Urinary bladder (tissue), 4 donors: ENCODE results near the gene PAPPA2. TPM values are rescaled to one million over a fixed set of nuclear protein-coding genes. Genes with fewer than 3 reads are reported as not detected.

Experiments used
- DNase-seq: peaks from one replicate; pipeline ENCODE4 v3.0.0-alpha.2; 2015; ENCODE audit errors: extremely low spot score
- H3K27ac ChIP-seq: one replicate; pipeline ENCODE4 v1.5.1; 2013; ENCODE audit warnings: low read depth, mild to moderate bottlenecking, moderate library complexity
- H3K36me3 ChIP-seq: one replicate; pipeline ENCODE4 v1.6.1; 2013; ENCODE audit warnings: mild to moderate bottlenecking, moderate library complexity; ENCODE audit not compliant: insufficient read depth
- H3K4me1 ChIP-seq: one replicate; pipeline ENCODE4 v1.6.1; 2013; ENCODE audit warnings: mild to moderate bottlenecking, moderate library complexity; ENCODE audit not compliant: insufficient read depth
- H3K4me3 ChIP-seq: one replicate; pipeline ENCODE4 v1.5.1; 2013; ENCODE audit warnings: low read depth, low read length
- WGBS: extraction: QIAGEN DNeasy Blood & Tissue Kit; methylation state at CpG from one replicate; pipeline ENCODE4 v1.1.7; 2013; 5-methylcytosine and 5-hydroxymethylcytosine counted together
- polyA plus RNA-seq: library from polyadenylated mRNA; stranded (reverse); fragments of 200-250 nt; gene quantifications from one replicate; pipeline ENCODE4 v1.2.3, GENCODE V29; 2013
- total RNA-seq: library from RNA; depleted of rRNA; stranded (reverse); fragments of >200 nt; gene quantifications from one replicate; pipeline ENCODE4 v1.2.3, GENCODE V29; 2014
- donor health status: healthy with polysubstance abuse.
- donor health status: healthy.

The PAPPA2 gene
- total and polyA plus RNA-seq, 2 donors: 0.54 to 4.6 TPM

DNA sequence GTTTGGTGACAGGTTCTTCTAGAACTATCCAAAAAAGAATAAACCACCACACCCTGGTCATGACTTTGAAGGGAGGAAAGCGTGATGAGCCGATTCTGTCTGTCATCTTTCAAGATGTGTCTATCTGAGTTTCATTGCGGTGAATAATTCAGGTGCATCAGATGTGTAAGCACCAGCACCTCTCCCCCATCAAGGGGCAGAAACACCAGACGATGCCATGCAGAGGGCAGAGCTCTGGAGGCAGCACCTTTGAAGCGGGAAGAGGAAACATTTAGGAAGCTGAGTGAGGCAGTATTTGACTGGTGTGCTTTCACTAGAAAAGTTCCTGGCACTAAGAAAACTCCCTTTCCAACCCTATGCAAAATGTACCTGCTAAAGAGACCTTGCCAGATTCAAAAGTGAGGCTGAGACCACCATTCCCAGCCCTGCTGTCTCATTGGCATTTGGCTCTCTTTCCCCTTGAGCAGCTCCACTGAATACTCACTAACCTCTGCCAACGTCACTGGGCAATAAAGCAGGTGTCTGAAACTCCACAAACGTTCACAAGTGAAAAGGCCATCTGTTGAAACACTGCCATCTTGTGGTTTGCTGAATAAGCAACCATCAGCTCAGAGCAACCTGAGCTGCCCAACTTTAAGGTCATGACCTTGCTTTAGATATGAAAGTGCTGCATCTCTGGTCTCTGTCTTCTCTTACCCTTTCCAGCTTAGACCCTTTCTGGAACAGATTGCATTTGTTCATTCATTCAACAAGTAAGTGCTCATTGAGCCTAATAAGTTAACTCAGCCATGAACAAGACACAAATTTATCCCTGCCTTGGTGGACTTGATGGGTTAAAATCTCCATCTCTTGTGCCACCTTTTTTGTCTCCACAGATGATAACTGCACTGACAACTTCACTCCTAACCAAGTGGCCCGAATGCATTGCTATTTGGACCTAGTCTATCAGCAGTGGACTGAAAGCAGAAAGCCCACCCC is 228.6 kb downstream of the PAPPA2 start:
- no peak for DNase-seq
- Histone ChIP-seq H3K4me3 (no peak overlapping the region), H3K27ac (no peak overlapping the region), H3K4me1 (no peaks in the 10 kb centered on the region), H3K36me3 (no peaks in the 10 kb centered on the region)
- 62% methylated on average over 8 of the region's 8 CpGs for WGBS

- H3K36me3 ChIP-seq: no peaks in the 10 kb centered on the region
These were observed 229.5 kb downstream of the PAPPA2 start for GRCh38 chr1:176692431-176692830.

DNA sequence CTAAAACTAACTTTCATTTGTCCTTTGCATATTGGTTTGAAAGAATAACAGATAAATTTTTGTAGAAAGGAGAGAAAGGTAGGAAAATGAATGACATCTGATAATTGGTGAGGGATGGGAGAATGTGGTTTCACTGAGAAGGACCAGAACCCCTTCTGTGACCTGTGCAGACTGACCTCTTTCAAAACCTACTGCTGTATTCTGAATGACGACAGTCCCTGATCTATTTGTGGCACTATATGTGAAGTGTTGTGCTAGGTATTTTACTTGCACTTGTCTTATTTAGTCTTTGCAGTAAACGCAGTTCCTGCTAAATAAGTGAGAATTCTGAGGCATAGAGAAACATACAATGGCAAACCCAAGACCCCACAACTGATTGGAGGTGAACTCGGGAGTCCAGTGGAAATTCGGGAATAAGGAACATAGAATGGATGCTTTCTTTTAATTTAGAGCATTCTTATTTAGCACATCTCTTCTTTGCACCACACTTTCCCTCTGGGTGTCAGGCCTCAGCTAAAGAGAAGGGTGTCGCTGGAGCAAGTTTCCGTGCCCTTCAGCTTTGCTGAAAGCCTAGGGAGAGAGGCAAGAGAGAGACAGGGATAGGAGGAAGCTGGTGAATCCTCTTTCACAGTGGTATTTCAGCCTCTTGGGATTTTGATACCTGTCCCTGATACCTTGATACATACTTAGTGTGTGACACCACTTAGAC is 230.2 kb downstream of the PAPPA2 start:
- Histone ChIP-seq H3K4me1 (no peaks in the 10 kb centered on the region), H3K27ac (no peak overlapping the region), H3K36me3 (no peaks in the 10 kb centered on the region), H3K4me3 (no peak overlapping the region)
- no peak for DNase-seq
- WGBS: 86% methylated on average over 6 of the region's 6 CpGs

More at GRCh38 chr1:176692431-176692830, 229.5 kb downstream of the PAPPA2 start:
- 58% methylated on average over 4 of the region's 4 CpGs for WGBS
- H3K4me3 ChIP-seq: no peak overlapping the region
- H3K4me1 ChIP-seq: no peaks in the 10 kb centered on the region
- no peak overlapping the region for H3K27ac ChIP-seq
- DNase-seq: no peak

- WGBS: 22% methylated on average over 11 of the region's 11 CpGs
- Histone ChIP-seq H3K4me3 (no peak overlapping the region), H3K27ac (no peak overlapping the region), H3K4me1 (no peaks in the 10 kb centered on the region), H3K36me3 (no peaks in the 10 kb centered on the region)
- DNase-seq: no peak
These were observed 230.8 kb downstream of the PAPPA2 start for GRCh38 chr1:176693697-176694329.

- Histone ChIP-seq H3K4me1 (no peaks in the 10 kb centered on the region), H3K4me3 (no peak overlapping the region), H3K27ac (no peak overlapping the region), H3K36me3 (no peaks in the 10 kb centered on the region)
- no peak for DNase-seq
- WGBS: 46% methylated on average over 2 of the region's 2 CpGs
These were observed 231.7 kb downstream of the PAPPA2 start for GRCh38 chr1:176694713-176695112.

- no peak overlapping the region for H3K27ac ChIP-seq
- peak; percentile 25 for DNase-seq
- WGBS: 65% methylated on average over 5 of the region's 5 CpGs
- H3K36me3 ChIP-seq: no peaks in the 10 kb centered on the region
- no peak overlapping the region for H3K4me3 ChIP-seq
- H3K4me1 ChIP-seq: no peaks in the 10 kb centered on the region
These were observed 233.1 kb downstream of the PAPPA2 start for GRCh38 chr1:176696109-176696508.

DNA sequence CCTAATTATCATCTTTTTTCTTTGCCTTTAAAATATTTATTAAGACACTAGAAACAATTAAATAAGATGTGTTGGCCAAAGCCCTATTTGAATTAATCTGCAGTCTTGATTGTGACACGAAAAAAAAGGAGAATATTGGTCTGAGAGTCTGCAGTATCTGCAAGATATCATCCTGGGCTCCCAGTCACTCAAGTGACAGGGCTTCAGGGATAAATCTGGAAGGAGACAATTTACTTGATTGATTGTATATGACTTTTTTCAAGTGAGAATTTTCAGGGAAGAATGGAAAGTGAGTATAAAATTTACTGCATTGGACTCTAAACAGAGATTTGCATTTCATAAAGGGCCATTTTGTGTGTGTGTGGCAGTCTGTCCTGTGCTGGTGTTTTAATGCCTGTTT is 233.7 kb downstream of the PAPPA2 start:
- H3K4me1 ChIP-seq: no peaks in the 10 kb centered on the region
- no peak overlapping the region for H3K27ac ChIP-seq

GRCh38 chr1:176699821-176700220 is 236.8 kb downstream of the PAPPA2 start:
- Histone ChIP-seq H3K36me3 (no peaks in the 10 kb centered on the region), H3K27ac (no peak overlapping the region), H3K4me1 (no peaks in the 10 kb centered on the region), H3K4me3 (no peak overlapping the region)
- DNase-seq: no peak
- 85% methylated on average over 2 of the region's 2 CpGs for WGBS

More for the DNA sequence above, 233.7 kb downstream of the PAPPA2 start:
- WGBS: 81% methylated on average over 1 of the region's 1 CpG
- Histone ChIP-seq H3K4me3 (no peak overlapping the region), H3K36me3 (no peaks in the 10 kb centered on the region)
- DNase-seq: no peak

DNA sequence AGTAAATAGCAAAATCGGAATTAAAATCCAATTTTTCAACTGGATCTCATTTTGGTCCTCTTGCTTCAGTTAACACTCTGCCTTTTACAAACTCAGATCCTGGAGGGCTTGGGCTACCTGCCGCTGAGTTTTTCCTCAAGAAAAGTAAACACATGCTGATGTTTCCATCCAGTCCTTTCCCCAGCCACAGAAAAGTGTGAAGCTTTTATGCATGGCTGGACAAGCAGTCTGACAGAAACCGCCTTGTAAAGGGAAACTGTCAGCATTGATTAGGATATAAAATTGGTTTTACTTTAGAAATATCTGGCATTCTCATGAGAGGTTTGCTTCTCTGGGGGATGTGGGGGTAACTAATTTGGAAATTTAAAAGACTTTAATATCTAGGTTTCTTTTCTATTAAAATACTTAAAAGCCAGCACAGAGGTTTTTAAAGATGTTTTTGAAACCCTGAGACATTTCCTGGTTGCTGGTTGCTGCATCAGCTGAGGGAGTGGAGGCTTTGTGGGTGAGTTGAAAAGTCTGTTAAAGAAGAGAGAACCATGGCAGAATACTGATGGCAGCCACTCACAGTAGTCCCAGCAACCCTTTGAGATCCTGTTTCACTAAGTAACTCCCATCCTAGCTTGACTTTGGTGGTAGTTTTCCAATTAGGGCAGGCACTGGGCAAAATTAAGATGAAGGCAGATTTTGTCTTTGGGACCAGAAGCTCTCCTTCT is 238.3 kb downstream of the PAPPA2 start:
- DNase-seq: no peak
- WGBS: 85% methylated on average over 3 of the region's 3 CpGs
- Histone ChIP-seq H3K27ac (no peak overlapping the region), H3K36me3 (no peaks in the 10 kb centered on the region), H3K4me1 (no peaks in the 10 kb centered on the region), H3K4me3 (no peak overlapping the region)

GRCh38 chr1:176702901-176703300 is 239.9 kb downstream of the PAPPA2 start:
- DNase-seq: no peak
- peaks cover 2% of the 10 kb centered on the region for H3K36me3 ChIP-seq
- 83% methylated on average over 3 of the region's 3 CpGs for WGBS
- H3K4me1 ChIP-seq: no peaks in the 10 kb centered on the region
- no peak overlapping the region for H3K4me3 ChIP-seq
- H3K27ac ChIP-seq: no peak overlapping the region

- H3K27ac ChIP-seq: no peak overlapping the region
- peaks cover 2% of the 10 kb centered on the region for H3K36me3 ChIP-seq
- H3K4me1 ChIP-seq: no peaks in the 10 kb centered on the region
- H3K4me3 ChIP-seq: no peak overlapping the region
- WGBS: 67% methylated on average over 1 of the region's 1 CpG
- no peak for DNase-seq
These were observed 242.6 kb downstream of the PAPPA2 start for GRCh38 chr1:176705585-176705984.

GRCh38 chr1:176717066-176717750 is 254.2 kb downstream of the PAPPA2 start:
- Histone ChIP-seq H3K4me3 (no peak overlapping the region), H3K4me1 (no peaks in the 10 kb centered on the region), H3K27ac (no peak overlapping the region), H3K36me3 (no peaks in the 10 kb centered on the region)
- DNase-seq: no peak
- 73% methylated on average over 2 of the region's 2 CpGs for WGBS

GRCh38 chr1:176719447-176719846 is 256.5 kb downstream of the PAPPA2 start:
- Histone ChIP-seq H3K4me3 (no peak overlapping the region), H3K4me1 (no peaks in the 10 kb centered on the region), H3K27ac (no peak overlapping the region), H3K36me3 (no peaks in the 10 kb centered on the region)
- no peak for DNase-seq
- 31% methylated on average over 4 of the region's 4 CpGs for WGBS
